Astrocyte (in vitro differentiated cells and primary cell): ENCODE measurements around the gene TENT4B. TPM values are rescaled to one million over a fixed set of nuclear protein-coding genes. Genes with fewer than 3 reads are reported as not detected.

Experiments
- DNase-seq: peaks from one replicate; pipeline ENCODE4 v3.0.0-alpha.2; 2010; ENCODE audit warnings: low read depth
- FAIRE-seq: peaks from 2 replicates; lab custom pipeline; 2011; peaks lifted over from hg19 to GRCh38; lab: Jason Lieb, UNC
- H2AFZ ChIP-seq: 2 replicates; pipeline ENCODE4 v1.6.0; 2012; ENCODE audit warnings: low read depth, low read length, inconsistent platforms
- H3K27ac ChIP-seq: 2 replicates; pipeline ENCODE4 v1.5.1; 2011; ENCODE audit warnings: low read depth, low read length, inconsistent platforms
- H3K27me3 ChIP-seq: 2 replicates; pipeline ENCODE4 v1.6.0; 2011; ENCODE audit warnings: low read length, inconsistent platforms; ENCODE audit not compliant: insufficient read depth
- H3K36me3 ChIP-seq: 2 replicates; pipeline ENCODE4 v1.5.1; 2011; ENCODE audit warnings: low read length, inconsistent platforms; ENCODE audit not compliant: insufficient read depth
- H3K4me1 ChIP-seq: 2 replicates; pipeline ENCODE4 v1.5.1; 2011; ENCODE audit warnings: low read length, inconsistent platforms; ENCODE audit not compliant: insufficient read depth
- H3K4me2 ChIP-seq: 2 replicates; pipeline ENCODE4 v1.6.0; 2012; ENCODE audit warnings: low read length, inconsistent platforms
- H3K4me3 ChIP-seq: 2 replicates; pipeline ENCODE4 v1.5.1; 2011; ENCODE audit warnings: low read depth, mild to moderate bottlenecking, low read length, inconsistent platforms; ENCODE audit not compliant: insufficient read depth
- H3K79me2 ChIP-seq: 2 replicates; pipeline ENCODE4 v1.6.0; 2012; ENCODE audit warnings: mild to moderate bottlenecking, low read length, inconsistent platforms; ENCODE audit not compliant: insufficient read depth
- H3K9ac ChIP-seq: 2 replicates; pipeline ENCODE4 v1.6.0; 2012; ENCODE audit warnings: mild to moderate bottlenecking, low read length, inconsistent platforms
- H3K9me3 ChIP-seq: 2 replicates; pipeline ENCODE4 v1.5.1; 2012; ENCODE audit warnings: low read depth, mild to moderate bottlenecking, low read length, inconsistent platforms; ENCODE audit not compliant: insufficient read depth
- H4K20me1 ChIP-seq: 2 replicates; pipeline ENCODE4 v1.6.0; 2012; ENCODE audit warnings: low read length, inconsistent platforms; ENCODE audit not compliant: insufficient read depth
- H3K27ac Mint-ChIP-seq: one replicate; pipeline ENCODE4 v1.8.0; 2021; ENCODE audit warnings: mild to moderate bottlenecking, mixed read lengths; ENCODE audit not compliant: unreplicated experiment
- H3K27me3 Mint-ChIP-seq: one replicate; pipeline ENCODE4 v1.8.0; 2021; ENCODE audit warnings: low read depth, mixed read lengths; ENCODE audit not compliant: unreplicated experiment
- H3K36me3 Mint-ChIP-seq: one replicate; pipeline ENCODE4 v1.8.0; 2021; ENCODE audit warnings: low read depth, mixed read lengths; ENCODE audit not compliant: unreplicated experiment
- H3K4me1 Mint-ChIP-seq: one replicate; pipeline ENCODE4 v1.8.0; 2021; ENCODE audit warnings: low read depth, mixed read lengths; ENCODE audit not compliant: unreplicated experiment
- H3K4me3 Mint-ChIP-seq: one replicate; pipeline ENCODE4 v1.8.0; 2021; ENCODE audit warnings: mild to moderate bottlenecking, moderate library complexity, mixed read lengths; ENCODE audit not compliant: unreplicated experiment
- H3K9me3 Mint-ChIP-seq: one replicate; pipeline ENCODE4 v1.8.0; 2021; ENCODE audit warnings: mild to moderate bottlenecking, mixed read lengths; ENCODE audit not compliant: unreplicated experiment
- EZH2 ChIP-seq: IDR thresholded peaks from 2 replicates; pipeline ENCODE4 v1.6.1; 2012; ENCODE audit warnings: mild to moderate bottlenecking, low read length, inconsistent platforms; ENCODE audit not compliant: insufficient read depth
- total RNA-seq: library from RNA; stranded (reverse); gene quantifications from 2 replicates; pipeline ENCODE4 v1.2.1, GENCODE V29; 2021
- TF ChIP-seq, protein P1 (sequence below): IDR thresholded peaks from 2 replicates; pipeline ENCODE4 v1.5.1; 2011; ENCODE audit warnings: low read depth, mild to moderate bottlenecking, inconsistent platforms, low read length, moderate library complexity; ENCODE audit not compliant: insufficient read depth

TENT4B gene
- total RNA-seq, 1 donor from 2014 or later = 17.0 TPM

- H3K36me3 Mint-ChIP-seq = peaks cover 10% of the 10 kb centered on the region
- no peaks in the 10 kb centered on the region for H3K27me3 ChIP-seq
- no peak overlapping the region for H3K9ac ChIP-seq
- peaks cover 27% of the 10 kb centered on the region for H3K4me1 Mint-ChIP-seq
- no peak for TF ChIP-seq EZH2
- TF ChIP-seq, protein P1, sequence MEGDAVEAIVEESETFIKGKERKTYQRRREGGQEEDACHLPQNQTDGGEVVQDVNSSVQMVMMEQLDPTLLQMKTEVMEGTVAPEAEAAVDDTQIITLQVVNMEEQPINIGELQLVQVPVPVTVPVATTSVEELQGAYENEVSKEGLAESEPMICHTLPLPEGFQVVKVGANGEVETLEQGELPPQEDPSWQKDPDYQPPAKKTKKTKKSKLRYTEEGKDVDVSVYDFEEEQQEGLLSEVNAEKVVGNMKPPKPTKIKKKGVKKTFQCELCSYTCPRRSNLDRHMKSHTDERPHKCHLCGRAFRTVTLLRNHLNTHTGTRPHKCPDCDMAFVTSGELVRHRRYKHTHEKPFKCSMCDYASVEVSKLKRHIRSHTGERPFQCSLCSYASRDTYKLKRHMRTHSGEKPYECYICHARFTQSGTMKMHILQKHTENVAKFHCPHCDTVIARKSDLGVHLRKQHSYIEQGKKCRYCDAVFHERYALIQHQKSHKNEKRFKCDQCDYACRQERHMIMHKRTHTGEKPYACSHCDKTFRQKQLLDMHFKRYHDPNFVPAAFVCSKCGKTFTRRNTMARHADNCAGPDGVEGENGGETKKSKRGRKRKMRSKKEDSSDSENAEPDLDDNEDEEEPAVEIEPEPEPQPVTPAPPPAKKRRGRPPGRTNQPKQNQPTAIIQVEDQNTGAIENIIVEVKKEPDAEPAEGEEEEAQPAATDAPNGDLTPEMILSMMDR = no peak
- H3K9me3 Mint-ChIP-seq = peaks cover 3% of the 10 kb centered on the region
- H3K4me2 ChIP-seq = peak overlapping the region; percentile 56
- no peak overlapping the region for H3K4me3 ChIP-seq
- no peak overlapping the region for H3K4me3 Mint-ChIP-seq
- H3K79me2 ChIP-seq = no peaks in the 10 kb centered on the region
- no peaks in the 10 kb centered on the region for H3K27me3 Mint-ChIP-seq
- DNase-seq = no peak
- no peak for FAIRE-seq
- H4K20me1 ChIP-seq = no peaks in the 10 kb centered on the region
- no peaks in the 10 kb centered on the region for H3K36me3 ChIP-seq
- H3K27ac Mint-ChIP-seq = no peak overlapping the region
- peaks cover 14% of the 10 kb centered on the region for H3K4me1 ChIP-seq
- H3K9me3 ChIP-seq = no peaks in the 10 kb centered on the region
- no peak overlapping the region for H3K27ac ChIP-seq
- H2AFZ ChIP-seq = no peak overlapping the region
Measured at GRCh38 chr16:50260206-50261159, 107.4 kb downstream of the TENT4B start.

DNA sequence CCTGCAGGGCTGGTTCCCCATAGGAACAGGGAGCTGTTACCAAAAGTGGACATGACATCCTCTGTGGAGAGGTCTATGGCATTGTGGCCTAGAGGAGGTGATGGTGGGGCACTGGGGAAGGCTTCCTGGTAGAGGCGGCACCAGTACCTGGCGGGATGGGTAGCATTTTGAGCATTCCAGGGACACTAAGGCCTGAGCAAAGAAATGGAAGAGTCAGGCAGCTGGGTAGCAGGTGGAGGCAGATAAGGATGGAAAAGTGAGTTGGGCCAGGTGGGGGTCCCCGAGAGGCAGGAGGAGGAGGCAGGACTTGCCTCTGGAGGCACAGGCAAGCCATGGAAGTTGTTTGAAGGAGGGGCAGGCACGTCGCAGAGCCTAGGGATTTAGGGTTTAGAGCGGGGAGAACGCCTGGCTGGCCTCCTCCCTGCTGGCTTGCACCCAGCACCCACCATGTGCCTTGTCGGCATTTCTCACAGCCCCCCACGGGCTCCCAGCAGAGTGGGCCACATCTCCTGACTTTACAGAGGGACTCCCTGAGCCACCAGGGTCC, 108.1 kb downstream of the TENT4B start:
- Histone ChIP-seq H3K4me1 (peaks cover 21% of the 10 kb centered on the region), H2AFZ (no peak overlapping the region), H3K36me3 (no peaks in the 10 kb centered on the region), H3K27me3 (no peaks in the 10 kb centered on the region), H3K9me3 (no peaks in the 10 kb centered on the region), H3K9ac (no peak overlapping the region), H3K27ac (no peak overlapping the region), H3K4me2 (no peak overlapping the region), H3K4me3 (no peak overlapping the region), H4K20me1 (no peaks in the 10 kb centered on the region), H3K79me2 (no peaks in the 10 kb centered on the region)
- TF ChIP-seq, protein P1 = no peak
- no peak for TF ChIP-seq EZH2
- H3K4me3 Mint-ChIP-seq = no peak overlapping the region
- H3K9me3 Mint-ChIP-seq = peaks cover 2% of the 10 kb centered on the region
- DNase-seq (no peak), FAIRE-seq (no peak)
- no peaks in the 10 kb centered on the region for H3K27me3 Mint-ChIP-seq
- H3K27ac Mint-ChIP-seq = no peak overlapping the region
- peaks cover 28% of the 10 kb centered on the region for H3K4me1 Mint-ChIP-seq
- peaks cover 10% of the 10 kb centered on the region for H3K36me3 Mint-ChIP-seq
